Measurements from ENCODE around the gene EPN3. TPM values are rescaled to one million over a fixed set of nuclear protein-coding genes. Genes with fewer than 3 reads are reported as not detected.

Gene EPN3
- total and polyA plus RNA-seq, 2 experiments from 2014 or later = 2.3 to 7.7 TPM

- TF ChIP-seq ZNF462 (CRISPR knock-in tag; IDR thresholded peaks at IDR 0.05) (no peak), REST (IDR thresholded peaks at IDR 0.05; ENCODE audit: unreplicated experiment) (no peak), EZH2phosphoT487 (IDR thresholded peaks at IDR 0.05; ENCODE audit: unreplicated experiment) (no peak), ZNF331 (CRISPR knock-in tag; IDR thresholded peaks at IDR 0.05; ENCODE audit: low read depth) (no peak), JUNB (IDR thresholded peaks at IDR 0.05; ENCODE audit: unreplicated experiment) (no peak), CTCF (conservative IDR thresholded peaks at IDR 0.05; ENCODE audit: low read depth in 2 of 2) (no peak)
These were observed 41.0 kb upstream of the EPN3 start (continued) for GRCh38 chr17:50491505-50491904.
